ENCODE results near the gene PPCDC.

DNA sequence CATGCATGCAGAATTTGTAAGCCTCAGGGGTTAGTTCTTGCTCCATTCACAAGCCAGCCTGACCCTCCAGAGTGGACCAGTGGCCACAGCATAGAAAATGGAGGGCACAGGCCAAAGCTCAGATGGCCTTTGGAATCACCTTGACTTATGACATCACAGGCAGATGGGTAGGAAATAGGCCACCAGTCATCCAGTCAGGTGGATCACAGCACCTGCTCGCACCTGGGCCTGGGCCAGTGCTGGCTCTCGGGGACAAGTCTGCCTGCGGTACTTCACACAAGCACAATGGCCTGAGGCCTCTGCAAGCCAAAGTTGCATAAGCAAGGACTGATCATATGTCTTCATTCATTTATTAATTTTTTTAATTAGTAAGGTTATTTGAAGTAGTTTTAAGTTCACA, 39.3 kb downstream of the PPCDC start:
- no peak for TF ChIP-seq GATA2 (IDR thresholded peaks at IDR 0.05; ENCODE audit: low read depth, low read length)
- TF ChIP-seq GATA3 (IDR thresholded peaks at IDR 0.05; ENCODE audit: low read depth, low read length), result no peak

All from SH-SY5Y (cell line).